Measurements from ENCODE around the gene TIMELESS.
"Not testable (repeated sequence)": the region's sequence is repeated elsewhere in the genome, so short reads cannot be mapped to it uniquely, and the experiment has no call there.

Gene TIMELESS, protein sequence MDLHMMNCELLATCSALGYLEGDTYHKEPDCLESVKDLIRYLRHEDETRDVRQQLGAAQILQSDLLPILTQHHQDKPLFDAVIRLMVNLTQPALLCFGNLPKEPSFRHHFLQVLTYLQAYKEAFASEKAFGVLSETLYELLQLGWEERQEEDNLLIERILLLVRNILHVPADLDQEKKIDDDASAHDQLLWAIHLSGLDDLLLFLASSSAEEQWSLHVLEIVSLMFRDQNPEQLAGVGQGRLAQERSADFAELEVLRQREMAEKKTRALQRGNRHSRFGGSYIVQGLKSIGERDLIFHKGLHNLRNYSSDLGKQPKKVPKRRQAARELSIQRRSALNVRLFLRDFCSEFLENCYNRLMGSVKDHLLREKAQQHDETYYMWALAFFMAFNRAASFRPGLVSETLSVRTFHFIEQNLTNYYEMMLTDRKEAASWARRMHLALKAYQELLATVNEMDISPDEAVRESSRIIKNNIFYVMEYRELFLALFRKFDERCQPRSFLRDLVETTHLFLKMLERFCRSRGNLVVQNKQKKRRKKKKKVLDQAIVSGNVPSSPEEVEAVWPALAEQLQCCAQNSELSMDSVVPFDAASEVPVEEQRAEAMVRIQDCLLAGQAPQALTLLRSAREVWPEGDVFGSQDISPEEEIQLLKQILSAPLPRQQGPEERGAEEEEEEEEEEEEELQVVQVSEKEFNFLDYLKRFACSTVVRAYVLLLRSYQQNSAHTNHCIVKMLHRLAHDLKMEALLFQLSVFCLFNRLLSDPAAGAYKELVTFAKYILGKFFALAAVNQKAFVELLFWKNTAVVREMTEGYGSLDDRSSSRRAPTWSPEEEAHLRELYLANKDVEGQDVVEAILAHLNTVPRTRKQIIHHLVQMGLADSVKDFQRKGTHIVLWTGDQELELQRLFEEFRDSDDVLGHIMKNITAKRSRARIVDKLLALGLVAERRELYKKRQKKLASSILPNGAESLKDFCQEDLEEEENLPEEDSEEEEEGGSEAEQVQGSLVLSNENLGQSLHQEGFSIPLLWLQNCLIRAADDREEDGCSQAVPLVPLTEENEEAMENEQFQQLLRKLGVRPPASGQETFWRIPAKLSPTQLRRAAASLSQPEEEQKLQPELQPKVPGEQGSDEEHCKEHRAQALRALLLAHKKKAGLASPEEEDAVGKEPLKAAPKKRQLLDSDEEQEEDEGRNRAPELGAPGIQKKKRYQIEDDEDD

DNA sequence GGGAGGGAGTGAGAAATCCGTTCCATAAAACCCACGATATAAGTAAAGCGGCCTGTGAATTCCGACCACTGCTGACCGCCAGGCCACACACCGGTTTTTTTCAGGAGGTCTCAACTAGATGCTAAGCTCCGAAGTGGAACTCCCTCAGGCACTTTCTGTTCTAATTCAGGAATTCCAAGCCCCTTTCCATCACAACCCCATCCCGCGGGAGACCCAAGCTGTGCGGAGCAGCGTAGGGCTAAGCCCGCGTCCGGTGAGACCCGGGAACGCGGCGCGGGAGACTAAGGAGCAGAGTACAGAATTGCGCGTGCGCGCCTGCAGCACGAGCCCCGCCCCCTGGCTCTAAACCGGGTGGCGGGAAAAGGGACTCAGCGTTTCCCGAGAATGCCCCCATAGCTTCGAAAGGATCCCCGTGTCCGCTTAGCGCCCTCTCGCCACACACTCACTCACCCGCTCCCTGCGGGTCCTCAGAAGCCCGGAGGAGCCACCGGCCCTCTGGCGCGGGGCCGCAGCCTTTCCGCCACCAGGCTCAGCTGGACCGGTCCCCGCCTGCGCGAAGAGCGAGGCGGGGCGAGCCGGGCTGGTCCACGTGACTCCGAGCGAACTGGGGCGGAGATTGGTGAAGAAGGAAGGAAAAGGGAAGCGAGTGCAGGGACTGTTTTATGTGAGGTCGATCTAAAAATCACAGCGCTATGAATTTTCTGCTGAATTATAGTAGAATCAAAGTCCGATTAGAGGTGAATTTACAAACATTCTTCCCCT, at the start of gene TIMELESS:
TSS of gene TIMELESS (minus strand) at position 567 of the 762 bp plus-strand sequence. CDS start 15,256 bp downstream, outside the sequence.
- DNase-seq (ENCODE audit: low read depth in 2 of 2) = peak; percentile 83 to 84

DNA sequence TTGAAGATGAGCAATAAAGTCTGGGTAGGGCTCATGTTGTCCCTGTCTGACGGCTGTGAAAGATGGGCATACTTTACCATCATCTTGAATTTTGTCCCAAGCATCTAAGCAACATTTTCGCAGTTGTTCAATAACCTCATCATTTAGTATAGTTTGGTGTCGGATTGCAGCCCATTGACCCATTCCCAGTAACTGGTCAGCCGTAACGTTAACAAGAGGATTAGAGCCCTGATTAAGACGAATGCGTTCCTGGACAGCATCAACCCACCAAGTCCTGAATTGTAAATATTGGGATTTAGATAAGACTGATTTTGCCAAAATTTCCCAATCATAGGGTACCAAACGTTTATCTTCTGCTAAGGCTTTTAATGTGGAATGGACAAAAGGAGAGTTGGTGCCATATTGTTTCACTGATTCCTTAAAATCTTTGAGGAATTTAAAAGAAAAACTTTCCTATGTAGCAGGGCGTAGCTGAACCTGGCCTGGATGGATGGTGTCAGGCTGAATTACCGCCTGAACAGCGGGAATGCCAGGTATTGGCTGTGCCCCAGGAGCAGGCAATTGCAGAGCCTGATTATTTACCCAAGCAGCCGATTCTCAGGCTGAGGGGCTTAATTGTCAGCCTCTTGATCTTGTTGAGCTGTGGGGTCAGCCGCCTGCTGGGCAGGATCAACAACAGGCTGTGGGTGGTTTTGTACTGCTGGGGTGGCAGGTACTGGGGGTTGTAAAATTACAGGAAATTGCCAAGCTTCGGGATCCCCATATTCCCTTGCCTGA, 49.1 kb upstream of the TIMELESS start:
- not testable (repeated sequence) for DNase-seq (ENCODE audit: low read depth in 2 of 2)

- DNase-seq (ENCODE audit: low read depth in 2 of 2) = peak; percentile 32 to 57
Measured at GRCh38 chr12:56496704-56497103, 47.5 kb upstream of the TIMELESS start.

- not testable (repeated sequence) for DNase-seq (ENCODE audit: low read depth in 2 of 2)
Measured at GRCh38 chr12:56494481-56494880, 45.3 kb upstream of the TIMELESS start.

- DNase-seq (ENCODE audit: low read depth in 2 of 2) = not testable (repeated sequence)
Measured at GRCh38 chr12:56494106-56494415, 44.8 kb upstream of the TIMELESS start.

DNA sequence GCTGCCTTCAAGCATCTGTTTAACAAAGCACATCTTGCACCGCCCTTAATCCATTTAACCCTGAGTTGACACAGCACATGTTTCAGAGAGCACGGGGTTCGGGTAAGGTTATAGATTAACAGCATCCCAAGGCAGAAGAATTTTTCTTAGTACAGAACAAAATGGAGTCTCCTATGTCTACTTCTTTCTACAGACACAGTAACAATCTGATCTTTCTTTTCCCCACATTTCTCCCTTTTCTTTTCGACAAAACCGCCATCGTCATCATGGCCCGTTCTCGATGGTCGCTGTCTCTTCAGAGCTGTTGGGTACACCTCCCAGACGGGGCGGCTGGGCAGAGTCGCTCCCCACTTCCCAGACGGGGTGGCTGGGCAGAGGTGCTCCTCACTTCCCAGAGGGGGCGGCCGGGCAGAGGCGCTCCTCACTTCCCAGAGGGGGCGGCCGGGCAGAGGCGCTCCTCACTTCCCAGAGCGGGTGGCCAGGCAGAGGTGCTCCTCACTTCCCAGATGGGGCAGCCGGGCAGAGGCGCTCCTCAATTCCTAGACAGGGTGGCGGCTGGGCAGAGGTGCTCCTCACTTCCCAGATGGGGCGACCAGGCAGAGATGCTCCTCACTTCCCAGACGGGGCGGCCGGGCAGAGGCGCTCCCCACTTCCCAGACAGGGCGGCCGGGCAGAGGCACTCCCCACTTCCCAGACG, 44.3 kb upstream of the TIMELESS start:
- DNase-seq (ENCODE audit: low read depth in 2 of 2) = not testable (repeated sequence)

DNA sequence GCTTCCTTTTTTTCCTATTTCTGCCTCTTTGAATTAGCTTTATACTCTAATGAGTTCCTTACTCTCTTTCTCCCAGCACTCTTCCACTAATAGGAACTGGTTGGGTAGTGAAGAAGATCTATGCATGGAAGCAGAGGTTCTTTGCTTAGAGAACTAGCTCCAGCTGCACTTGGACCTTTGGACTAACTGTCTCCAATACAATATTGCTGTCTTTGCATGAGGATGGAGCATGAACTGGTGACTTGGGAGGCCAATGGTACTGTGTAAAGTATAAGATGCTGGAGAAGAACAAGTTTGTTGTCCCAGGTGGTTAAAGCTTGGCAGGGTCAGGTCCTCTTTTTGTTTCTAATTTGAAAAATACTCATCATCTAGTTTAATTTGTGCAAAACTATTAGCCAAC, 41.1 kb upstream of the TIMELESS start:
- DNase-seq (ENCODE audit: low read depth in 2 of 2) = no peak

- peak; percentile 40 to 53 for DNase-seq (ENCODE audit: low read depth in 2 of 2)
Measured at GRCh38 chr12:56488041-56488955, 39.1 kb upstream of the TIMELESS start, which contains the start of gene GLS2. Gene GLS2 (minus strand): TSS chr12:56488161. CDS start chr12:56488118, 43 bp downstream.

GRCh38 chr12:56487448-56488040, 38.3 kb upstream of the TIMELESS start:
- DNase-seq (ENCODE audit: low read depth in 2 of 2) = no peak

DNA sequence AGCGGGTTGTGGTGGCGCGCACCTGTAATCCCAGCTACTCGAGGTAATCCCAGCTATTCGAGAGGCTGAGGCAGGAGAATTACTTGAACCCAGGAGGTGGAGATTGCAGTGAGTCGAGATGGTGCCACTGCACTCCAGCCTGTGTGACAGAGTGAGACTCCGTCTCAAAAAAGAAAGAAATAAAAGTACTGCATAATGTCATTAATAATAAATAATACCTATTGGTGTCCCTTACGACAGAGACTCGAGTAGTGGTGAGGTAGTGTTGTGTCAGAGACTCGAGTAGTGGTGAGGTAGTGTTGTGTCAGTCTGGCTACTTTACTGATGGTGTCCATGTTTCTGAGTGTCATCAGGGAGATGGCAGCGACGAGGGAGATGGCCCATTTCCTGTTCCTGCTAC, 37.5 kb upstream of the TIMELESS start:
- DNase-seq (ENCODE audit: low read depth in 2 of 2) = no peak

DNA sequence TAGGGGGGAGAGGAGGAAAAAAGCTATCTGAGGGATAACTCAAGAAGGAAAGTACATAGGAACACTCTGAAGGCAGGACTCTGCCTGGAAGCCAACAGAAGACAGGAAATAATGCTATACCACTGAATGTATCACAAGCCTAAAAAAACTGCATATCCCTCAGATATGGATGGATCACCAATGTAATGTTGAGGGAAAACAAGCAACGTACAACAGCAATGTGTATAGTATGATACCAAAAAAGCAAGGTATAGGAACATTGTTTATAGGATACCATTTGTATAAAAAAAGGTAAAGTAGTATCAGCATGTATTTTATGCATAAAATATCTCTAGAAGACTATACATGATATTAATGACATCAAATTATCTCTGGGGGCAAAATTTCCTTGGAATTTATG, 35.3 kb upstream of the TIMELESS start:
- no peak for DNase-seq (ENCODE audit: low read depth in 2 of 2)

- no peak for DNase-seq (ENCODE audit: low read depth in 2 of 2)
Measured at GRCh38 chr12:56479625-56480024, 30.4 kb upstream of the TIMELESS start.

GRCh38 chr12:56477521-56478225, 28.4 kb upstream of the TIMELESS start:
- no peak for DNase-seq (ENCODE audit: low read depth in 2 of 2)

- DNase-seq (ENCODE audit: low read depth in 2 of 2) = no peak
Measured at GRCh38 chr12:56476972-56477432, 27.8 kb upstream of the TIMELESS start.

GRCh38 chr12:56476143-56476542, 26.9 kb upstream of the TIMELESS start:
- no peak for DNase-seq (ENCODE audit: low read depth in 2 of 2)

GRCh38 chr12:56474389-56474788, 25.2 kb upstream of the TIMELESS start:
- DNase-seq (ENCODE audit: low read depth in 2 of 2) = no peak

Data from stimulated activated CD8-positive, alpha-beta memory T cell treated with anti-CD3 and anti-CD28 coated beads, Interleukin-2, amount 100 ng/mL, for 48 hours (primary cell).